ENCODE results near the gene SLC15A5.

The SLC15A5 gene

GRCh38 chr12:16260206-16260605, 17.3 kb downstream of the SLC15A5 start:
- DNase-seq = no peak

- no peak for DNase-seq
Observed at GRCh38 chr12:16258963-16259362, 18.5 kb downstream of the SLC15A5 start.

- DNase-seq = no peak
Observed at GRCh38 chr12:16246264-16246663, 31.2 kb downstream of the SLC15A5 start.

GRCh38 chr12:16245209-16245608, 32.3 kb downstream of the SLC15A5 start:
- DNase-seq = no peak

GRCh38 chr12:16243487-16244412, 33.7 kb downstream of the SLC15A5 start:
- no peak for DNase-seq

- DNase-seq = no peak
Observed at GRCh38 chr12:16241346-16241745, 36.1 kb downstream of the SLC15A5 start.

GRCh38 chr12:16238661-16239060, 38.8 kb downstream of the SLC15A5 start:
- peak; percentile 6 for DNase-seq

- DNase-seq = no peak
Observed at GRCh38 chr12:16229676-16230075, 47.8 kb downstream of the SLC15A5 start.

GRCh38 chr12:16228067-16228466, 49.4 kb downstream of the SLC15A5 start:
- no peak for DNase-seq

GRCh38 chr12:16225692-16226091, 51.8 kb downstream of the SLC15A5 start:
- no peak for DNase-seq

GRCh38 chr12:16224196-16224595, 53.3 kb downstream of the SLC15A5 start:
- DNase-seq = no peak

GRCh38 chr12:16221776-16222175, 55.7 kb downstream of the SLC15A5 start:
- no peak for DNase-seq

GRCh38 chr12:16220120-16220519, 57.4 kb downstream of the SLC15A5 start:
- no peak for DNase-seq

GRCh38 chr12:16218934-16219751, 58.3 kb downstream of the SLC15A5 start:
- DNase-seq = no peak

GRCh38 chr12:16218234-16218633, 59.3 kb downstream of the SLC15A5 start:
- no peak for DNase-seq

- DNase-seq = no peak
Observed at GRCh38 chr12:16211731-16212130, 65.8 kb downstream of the SLC15A5 start.

GRCh38 chr12:16198884-16199283, 78.6 kb downstream of the SLC15A5 start:
- no peak for DNase-seq

GRCh38 chr12:16197600-16197999, 79.9 kb downstream of the SLC15A5 start:
- no peak for DNase-seq

- DNase-seq = peak; percentile 40
Observed at GRCh38 chr12:16189849-16190248, 87.6 kb downstream of the SLC15A5 start.

- DNase-seq = no peak
Observed at GRCh38 chr12:16187660-16188059, 89.8 kb downstream of the SLC15A5 start.

- no peak for DNase-seq
Observed at GRCh38 chr12:16184681-16185080, 92.8 kb downstream of the SLC15A5 start.

GRCh38 chr12:16183541-16183940, 93.9 kb downstream of the SLC15A5 start:
- no peak for DNase-seq

- no peak for DNase-seq
Observed at GRCh38 chr12:16175840-16176239, 101.6 kb downstream of the SLC15A5 start.

- no peak for DNase-seq
Observed at GRCh38 chr12:16174282-16174681, 103.2 kb downstream of the SLC15A5 start.

All from HCEC 1CT (cell line).